ENCODE measurements around the gene SFN. TPM values are rescaled to one million over a fixed set of nuclear protein-coding genes. Genes with fewer than 3 reads are reported as not detected.
A peak's percentile ranks its signal among the peaks of the same experiment; 100 is the strongest.

The SFN gene
- total and polyA plus RNA-seq, 2 of the 13 experiments (the other 11 are each of a cell fraction or from before 2014, with no cell fraction given): 4.3 to 5.6 TPM

- TF ChIP-seq NR2C2 (CRISPR knock-in tag; IDR thresholded peaks at IDR 0.05; ENCODE audit: borderline replicate concordance) (no peak), CREM (IDR thresholded peaks at IDR 0.05) (no peak), CREM (CRISPR knock-in tag; IDR thresholded peaks at IDR 0.05) (no peak), RFX5 (IDR thresholded peaks at IDR 0.05; ENCODE audit: low read depth, low read length) (no peak), NR2F6 (IDR thresholded peaks at IDR 0.05) (no peak), NR2F6 (CRISPR knock-in tag; IDR thresholded peaks at IDR 0.05) (no peak), ZFP36 (IDR thresholded peaks at IDR 0.05; ENCODE audit: borderline replicate concordance, low read depth, low read length, partially characterized antibody) (no peak), ZNF329 (CRISPR knock-in tag; IDR thresholded peaks at IDR 0.05; ENCODE audit: low read depth) (no peak), SRY (CRISPR knock-in tag; IDR thresholded peaks at IDR 0.05) (no peak), MED13 (CRISPR knock-in tag; IDR thresholded peaks at IDR 0.05) (no peak), RERE (CRISPR knock-in tag; IDR thresholded peaks at IDR 0.05; ENCODE audit: low read depth) (no peak), ZNF251 (CRISPR knock-in tag; IDR thresholded peaks at IDR 0.05) (no peak), RFX1 (IDR thresholded peaks at IDR 0.05) (no peak), CENPX (CRISPR knock-in tag; IDR thresholded peaks at IDR 0.05) (no peak), ZSCAN20 (CRISPR knock-in tag; IDR thresholded peaks at IDR 0.05; ENCODE audit: borderline replicate concordance) (no peak), DZIP1 (CRISPR knock-in tag; IDR thresholded peaks at IDR 0.05) (no peak), ZNF33A (CRISPR knock-in tag; IDR thresholded peaks at IDR 0.05; ENCODE audit: borderline replicate concordance) (no peak), TCF7L2 (IDR thresholded peaks at IDR 0.05; ENCODE audit: low read depth, low read length) (no peak), RCOR2 (CRISPR knock-in tag; IDR thresholded peaks at IDR 0.05) (no peak), MBNL3 (CRISPR knock-in tag; conservative IDR thresholded peaks at IDR 0.05) (no peak), POLR2G (IDR thresholded peaks at IDR 0.05; ENCODE audit: low read depth, low read length) (0 out of 2 replicates have a peak, but pooled peaks have one; percentile 38), U2AF1 (optimal IDR thresholded peaks at IDR 0.05; ENCODE audit: low read depth, low read length) (no peak), ATF7 (IDR thresholded peaks at IDR 0.05) (no peak), ATF7 (CRISPR knock-in tag; IDR thresholded peaks at IDR 0.05) (no peak), CBX5 (CRISPR knock-in tag; IDR thresholded peaks at IDR 0.05; ENCODE audit: borderline replicate concordance) (no peak), ZNF264 (CRISPR knock-in tag; IDR thresholded peaks at IDR 0.05) (no peak)
Measured at GRCh38 chr1:26911399-26912146, 48.6 kb downstream of the SFN start (continued).

Data from HepG2 (cell line).